HepG2 (cell line): ENCODE data around the gene THRA. TPM values are rescaled to one million over a fixed set of nuclear protein-coding genes. Genes with fewer than 3 reads are reported as not detected.
A peak's percentile ranks its signal among the peaks of the same experiment; 100 is the strongest.

ENCODE experiments used
- AKAP8 ChIP-seq: sonication (generic); formaldehyde crosslinking; IDR thresholded peaks from 2 replicates; pipeline ENCODE4 v1.5.1; 2020; ENCODE audit warnings: mild to moderate bottlenecking, missing genetic modification reagents
- ATF7-NPFF ChIP-seq: sonication (generic); formaldehyde crosslinking; IDR thresholded peaks from 2 replicates; pipeline ENCODE4 v1.8.1; 2023; ENCODE audit warnings: mild to moderate bottlenecking, low read depth, missing genetic modification reagents, moderate library complexity
- ESRRA ChIP-seq: sonication (generic); formaldehyde crosslinking; IDR thresholded peaks from 2 replicates; pipeline ENCODE4 v1.5.1; 2020; ENCODE audit warnings: mild to moderate bottlenecking, low read depth, missing genetic modification reagents
- FOXJ3 ChIP-seq: sonication (generic); formaldehyde crosslinking; IDR thresholded peaks from 2 replicates; pipeline ENCODE4 v1.4.0; 2020; ENCODE audit warnings: missing genetic modification reagents, mild to moderate bottlenecking, borderline replicate concordance
- JDP2 ChIP-seq: sonication (generic); formaldehyde crosslinking; IDR thresholded peaks from 2 replicates; pipeline ENCODE4 v1.8.1; 2022; ENCODE audit warnings: missing genetic modification reagents, borderline replicate concordance
- KLF15 ChIP-seq: sonication (generic); formaldehyde crosslinking; IDR thresholded peaks from 2 replicates; pipeline ENCODE4 v1.8.1; 2023; ENCODE audit warnings: borderline replicate concordance, mild to moderate bottlenecking, inconsistent platforms, missing genetic modification reagents, mixed read lengths
- MEIS2 ChIP-seq: sonication (generic); formaldehyde crosslinking; IDR thresholded peaks from 2 replicates; pipeline ENCODE4 v1.9.0; 2021; ENCODE audit warnings: mild to moderate bottlenecking, missing genetic modification reagents
- NFKBIZ ChIP-seq: IDR thresholded peaks from 2 replicates; pipeline ENCODE4 v1.6.1; 2018; ENCODE audit warnings: missing genetic modification reagents, missing compliant biosample characterization
- NR2F2 ChIP-seq: IDR thresholded peaks from 2 replicates; pipeline ENCODE4 v1.6.1; 2012; ENCODE audit warnings: low read depth, inconsistent platforms, borderline replicate concordance
- PTBP1 ChIP-seq: fragments of 200-400 bp; formaldehyde crosslinking; IDR thresholded peaks from 2 replicates; pipeline ENCODE4 v1.6.1; 2018; ENCODE audit warnings: low read length, low read depth; ENCODE audit not compliant: poor library complexity, severe bottlenecking
- SP5 ChIP-seq: IDR thresholded peaks from 2 replicates; pipeline ENCODE4 v1.6.1; 2016; ENCODE audit warnings: low read depth, borderline replicate concordance
- ZBTB1 ChIP-seq: sonication (generic); formaldehyde crosslinking; IDR thresholded peaks from 2 replicates; pipeline ENCODE4 v1.4.0; 2020; ENCODE audit warnings: missing genetic modification reagents, borderline replicate concordance
- ZFP37 ChIP-seq: sonication (generic); formaldehyde crosslinking; IDR thresholded peaks from 2 replicates; pipeline ENCODE4 v1.4.0; 2020; ENCODE audit warnings: missing genetic modification reagents, borderline replicate concordance
- ZNF12 ChIP-seq: sonication (generic); formaldehyde crosslinking; IDR thresholded peaks from 2 replicates; pipeline ENCODE4 v1.5.0; 2020; ENCODE audit warnings: missing genetic modification reagents
- ZNF567 ChIP-seq: sonication (generic); formaldehyde crosslinking; IDR thresholded peaks from 2 replicates; pipeline ENCODE4 v1.8.1; 2023; ENCODE audit warnings: mild to moderate bottlenecking, missing genetic modification reagents, borderline replicate concordance
- ZNF747 ChIP-seq: sonication (generic); formaldehyde crosslinking; IDR thresholded peaks from 2 replicates; pipeline ENCODE4 v1.8.1; 2023; ENCODE audit warnings: missing genetic modification reagents, mild to moderate bottlenecking, borderline replicate concordance
- polyA plus RNA-seq, 8 experiments: library from polyadenylated mRNA; depleted of rRNA in 3 of 8; stranded (reverse) in 7 of 8; unstranded in 1 of 8; fragments of >200 nt; fragmentation: Illumina TruSeq in 4 of 8; extraction: Trizol in 4 of 8; gene quantifications; 2 replicates each; pipeline versions ENCODE4 v1.2.1 to v1.2.3, GENCODE V29; 2011 to 2016; ENCODE audit warnings: low read depth in 4 of 8, missing spikeins in 1 of 8, mixed read lengths in 1 of 8; ENCODE audit not compliant: insufficient read depth in 1 of 8
- total RNA-seq, 5 experiments: library from RNA; depleted of rRNA; stranded (reverse); fragments of >200 nt; fragmentation: Illumina TruSeq; extraction: Trizol; gene quantifications; 2 replicates each; pipeline ENCODE4 v1.2.3, GENCODE V29; 2016; ENCODE audit warnings: low read depth in 1 of 5
- TF ChIP-seq, protein P1 (sequence below): sonication (generic); formaldehyde crosslinking; IDR thresholded peaks from 2 replicates; pipeline ENCODE4 v1.4.0; 2020; ENCODE audit warnings: missing genetic modification reagents
- TF ChIP-seq, protein P2 (sequence below), 2 experiments: sonication (generic) in 1 of 2; formaldehyde crosslinking in 1 of 2; IDR thresholded peaks; 2 replicates each; pipeline versions ENCODE4 v1.5.1 to v1.6.1; 2011 to 2020; ENCODE audit warnings: borderline replicate concordance in 1 of 2, low read depth in 1 of 2, low read length in 1 of 2, mild to moderate bottlenecking in 1 of 2, missing genetic modification reagents in 1 of 2, moderate library complexity in 1 of 2
- TF ChIP-seq, protein P3 (sequence below): sonication (generic); formaldehyde crosslinking; IDR thresholded peaks from 2 replicates; pipeline ENCODE4 v1.5.0; 2020; ENCODE audit warnings: missing genetic modification reagents, mild to moderate bottlenecking, borderline replicate concordance
- TF ChIP-seq, protein P4 (sequence below): sonication (generic); formaldehyde crosslinking; conservative IDR thresholded peaks from 2 replicates; pipeline ENCODE4 v1.4.0; 2020; ENCODE audit warnings: missing genetic modification reagents

Gene THRA
- total and polyA plus RNA-seq, 2 of the 13 experiments (the other 11 are each of a cell fraction or from before 2014, with no cell fraction given): 8.0 to 9.9 TPM

DNA sequence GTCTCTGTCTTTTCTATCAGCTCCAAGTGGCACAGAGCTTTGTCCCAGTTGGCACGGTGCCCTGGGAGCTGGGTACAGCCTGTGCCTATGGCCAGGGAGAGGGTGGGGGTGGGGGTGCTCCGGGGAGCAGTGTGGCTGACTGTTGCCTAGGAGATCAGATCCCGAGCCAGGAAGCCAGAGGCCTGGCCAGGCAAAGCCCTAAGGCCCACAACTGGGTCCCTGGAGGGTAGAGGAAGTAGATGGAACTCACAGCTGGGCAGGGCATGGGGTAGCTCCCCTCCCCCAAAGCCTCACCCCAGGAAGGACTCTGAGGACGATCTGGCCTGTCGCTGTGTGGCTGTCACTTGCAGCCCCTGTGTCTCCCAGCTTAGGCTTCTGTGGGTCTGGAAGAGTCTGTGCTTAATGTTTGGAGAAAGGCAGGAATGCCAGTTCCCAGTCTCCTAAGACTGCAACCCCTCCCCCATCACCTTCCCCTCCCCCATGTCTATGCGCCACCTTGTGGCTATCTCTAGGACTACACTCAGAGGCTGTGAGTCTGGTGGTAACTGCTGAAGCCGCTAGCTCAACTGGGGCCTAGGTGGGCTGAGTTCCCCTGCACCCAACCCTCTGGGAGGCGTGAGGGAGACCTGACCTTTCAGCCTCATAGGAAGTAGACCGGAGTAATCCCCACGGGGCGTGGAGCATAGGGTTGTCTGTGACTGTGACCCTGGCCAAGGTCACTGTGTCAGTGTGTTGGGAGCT, 12.6 kb downstream of the THRA start (continued):
- TF ChIP-seq FOXJ3 (no peak), ZFP37 (CRISPR knock-in tag) (no peak), SP5 (CRISPR knock-in tag) (no peak; the same call in 1 of the 2 replicates), MEIS2 (CRISPR knock-in tag) (no peak), PTBP1 (no peak), ZBTB1 (CRISPR knock-in tag) (no peak), ATF7-NPFF (CRISPR knock-in tag) (no peak), ESRRA (CRISPR knock-in tag) (0 out of 2 replicates have a peak, but pooled peaks have one; percentile 85), NFKBIZ (CRISPR knock-in tag) (no peak; the same call in 1 of the 2 replicates), JDP2 (CRISPR knock-in tag) (no peak), KLF15 (CRISPR knock-in tag) (no peak), ZNF747 (no peak), ZNF567 (no peak), AKAP8 (CRISPR knock-in tag) (peak; percentile 45; the same call in 1 of the 2 replicates), ZNF12 (CRISPR knock-in tag) (no peak), NR2F2 (no peak)
- TF ChIP-seq, protein P1, sequence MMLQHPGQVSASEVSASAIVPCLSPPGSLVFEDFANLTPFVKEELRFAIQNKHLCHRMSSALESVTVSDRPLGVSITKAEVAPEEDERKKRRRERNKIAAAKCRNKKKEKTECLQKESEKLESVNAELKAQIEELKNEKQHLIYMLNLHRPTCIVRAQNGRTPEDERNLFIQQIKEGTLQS (CRISPR knock-in tag): no peak
- TF ChIP-seq, protein P2, sequence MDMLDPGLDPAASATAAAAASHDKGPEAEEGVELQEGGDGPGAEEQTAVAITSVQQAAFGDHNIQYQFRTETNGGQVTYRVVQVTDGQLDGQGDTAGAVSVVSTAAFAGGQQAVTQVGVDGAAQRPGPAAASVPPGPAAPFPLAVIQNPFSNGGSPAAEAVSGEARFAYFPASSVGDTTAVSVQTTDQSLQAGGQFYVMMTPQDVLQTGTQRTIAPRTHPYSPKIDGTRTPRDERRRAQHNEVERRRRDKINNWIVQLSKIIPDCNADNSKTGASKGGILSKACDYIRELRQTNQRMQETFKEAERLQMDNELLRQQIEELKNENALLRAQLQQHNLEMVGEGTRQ (IDR thresholded peaks at IDR 0.05; ENCODE audit: low read depth, low read length): no peak
- TF ChIP-seq, protein P2 (CRISPR knock-in tag; IDR thresholded peaks at IDR 0.05; ENCODE audit: borderline replicate concordance): no peak; the same call in 1 of the 2 replicates
- TF ChIP-seq, protein P3, sequence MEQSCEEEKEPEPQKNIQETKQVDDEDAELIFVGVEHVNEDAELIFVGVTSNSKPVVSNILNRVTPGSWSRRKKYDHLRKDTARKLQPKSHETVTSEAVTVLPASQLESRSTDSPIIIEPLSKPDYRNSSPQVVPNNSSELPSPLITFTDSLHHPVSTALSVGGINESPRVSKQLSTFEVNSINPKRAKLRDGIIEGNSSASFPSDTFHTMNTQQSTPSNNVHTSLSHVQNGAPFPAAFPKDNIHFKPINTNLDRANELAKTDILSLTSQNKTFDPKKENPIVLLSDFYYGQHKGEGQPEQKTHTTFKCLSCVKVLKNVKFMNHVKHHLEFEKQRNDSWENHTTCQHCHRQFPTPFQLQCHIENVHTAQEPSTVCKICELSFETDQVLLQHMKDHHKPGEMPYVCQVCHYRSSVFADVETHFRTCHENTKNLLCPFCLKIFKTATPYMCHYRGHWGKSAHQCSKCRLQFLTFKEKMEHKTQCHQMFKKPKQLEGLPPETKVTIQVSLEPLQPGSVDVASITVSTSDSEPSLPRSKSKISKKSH (CRISPR knock-in tag): peak; percentile 86; the same call in 1 of the 2 replicates
- TF ChIP-seq, protein P4, sequence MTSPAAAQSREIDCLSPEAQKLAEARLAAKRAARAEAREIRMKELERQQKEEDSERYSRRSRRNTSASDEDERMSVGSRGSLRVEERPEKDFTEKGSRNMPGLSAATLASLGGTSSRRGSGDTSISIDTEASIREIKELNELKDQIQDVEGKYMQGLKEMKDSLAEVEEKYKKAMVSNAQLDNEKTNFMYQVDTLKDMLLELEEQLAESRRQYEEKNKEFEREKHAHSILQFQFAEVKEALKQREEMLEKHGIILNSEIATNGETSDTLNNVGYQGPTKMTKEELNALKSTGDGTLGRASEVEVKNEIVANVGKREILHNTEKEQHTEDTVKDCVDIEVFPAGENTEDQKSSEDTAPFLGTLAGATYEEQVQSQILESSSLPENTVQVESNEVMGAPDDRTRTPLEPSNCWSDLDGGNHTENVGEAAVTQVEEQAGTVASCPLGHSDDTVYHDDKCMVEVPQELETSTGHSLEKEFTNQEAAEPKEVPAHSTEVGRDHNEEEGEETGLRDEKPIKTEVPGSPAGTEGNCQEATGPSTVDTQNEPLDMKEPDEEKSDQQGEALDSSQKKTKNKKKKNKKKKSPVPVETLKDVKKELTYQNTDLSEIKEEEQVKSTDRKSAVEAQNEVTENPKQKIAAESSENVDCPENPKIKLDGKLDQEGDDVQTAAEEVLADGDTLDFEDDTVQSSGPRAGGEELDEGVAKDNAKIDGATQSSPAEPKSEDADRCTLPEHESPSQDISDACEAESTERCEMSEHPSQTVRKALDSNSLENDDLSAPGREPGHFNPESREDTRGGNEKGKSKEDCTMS (CRISPR knock-in tag): no peak
